NCI-H748 (cell line): ENCODE results near the gene C1orf53.
"Not testable (repeated sequence)": the region's sequence is repeated elsewhere in the genome, so short reads cannot be mapped to it uniquely, and the experiment has no call there.

Source experiments
- DNase-seq: peaks from one replicate; lab custom pipeline; 2025; ENCODE audit not compliant: unreplicated experiment; lab: John Stamatoyannopoulos, UW

C1orf53 gene

DNA sequence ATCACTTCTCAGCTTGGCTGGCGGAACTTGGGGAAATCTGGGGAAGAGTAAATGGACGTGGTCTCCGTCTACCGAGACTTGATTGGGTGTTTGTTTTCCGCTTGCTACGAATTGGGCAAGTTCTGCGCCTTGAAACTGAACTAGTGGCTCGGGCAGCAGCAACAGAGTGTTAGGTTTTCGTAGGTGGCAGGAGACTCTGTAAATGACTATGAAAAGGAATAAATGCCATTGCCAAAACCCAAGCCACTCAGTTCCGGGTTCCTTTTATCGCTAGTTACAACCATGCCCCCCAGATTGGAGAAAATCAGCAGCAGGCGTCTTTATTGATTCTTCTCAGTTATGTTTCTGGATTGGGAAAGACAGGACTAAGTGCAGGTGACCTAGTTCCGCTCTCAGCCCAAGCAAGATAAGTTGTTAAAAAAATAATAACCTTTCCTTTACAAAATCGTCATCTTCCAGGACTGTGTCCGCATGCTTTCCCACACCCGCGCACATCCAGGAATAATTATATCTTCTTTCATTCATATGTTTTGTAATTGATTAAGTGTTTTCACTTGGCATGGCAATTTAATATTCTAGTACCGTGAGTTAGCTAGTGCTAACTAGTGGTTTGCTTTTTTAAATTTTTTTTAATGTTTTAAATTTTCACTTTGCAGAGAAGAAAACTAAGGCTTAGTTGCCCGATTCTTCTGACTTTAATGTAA lies 18.1 kb downstream of the C1orf53 start:
- no peak for DNase-seq

DNA sequence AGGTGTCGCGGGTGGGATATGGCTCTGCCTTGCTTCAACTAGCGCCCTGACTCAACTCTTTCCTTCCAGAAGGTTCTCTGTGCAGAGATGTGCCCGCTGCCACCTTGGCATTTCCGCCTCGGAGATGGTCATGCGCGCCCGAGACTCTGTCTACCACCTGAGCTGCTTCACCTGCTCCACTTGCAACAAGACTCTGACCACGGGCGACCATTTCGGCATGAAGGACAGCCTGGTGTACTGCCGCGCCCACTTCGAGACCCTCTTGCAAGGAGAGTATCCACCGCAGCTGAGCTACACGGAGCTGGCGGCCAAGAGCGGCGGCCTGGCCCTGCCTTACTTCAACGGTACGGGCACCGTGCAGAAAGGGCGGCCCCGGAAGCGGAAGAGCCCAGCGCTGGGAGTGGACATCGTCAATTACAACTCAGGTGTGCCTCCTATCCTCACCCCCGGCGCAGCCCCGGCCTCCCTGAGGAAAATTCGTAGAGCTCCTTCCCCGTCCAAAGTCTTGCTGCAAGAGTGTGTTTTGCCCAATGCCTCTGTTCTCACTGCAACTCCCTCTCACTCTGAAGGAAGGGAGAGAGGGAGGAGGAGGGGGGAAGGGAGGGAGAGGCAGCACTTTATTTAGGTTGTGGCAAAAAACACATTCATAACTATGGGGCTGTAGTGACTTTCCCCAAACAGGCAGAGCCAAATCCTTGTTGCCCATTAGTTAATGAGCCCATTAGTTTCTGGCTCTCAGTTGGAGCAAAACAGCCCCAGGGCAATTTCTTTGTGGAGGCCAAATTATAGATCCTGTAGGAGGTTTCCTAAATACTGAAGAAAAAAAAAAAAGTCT lies 19.0 kb downstream of the C1orf53 start:
- peak; percentile 13 for DNase-seq

DNA sequence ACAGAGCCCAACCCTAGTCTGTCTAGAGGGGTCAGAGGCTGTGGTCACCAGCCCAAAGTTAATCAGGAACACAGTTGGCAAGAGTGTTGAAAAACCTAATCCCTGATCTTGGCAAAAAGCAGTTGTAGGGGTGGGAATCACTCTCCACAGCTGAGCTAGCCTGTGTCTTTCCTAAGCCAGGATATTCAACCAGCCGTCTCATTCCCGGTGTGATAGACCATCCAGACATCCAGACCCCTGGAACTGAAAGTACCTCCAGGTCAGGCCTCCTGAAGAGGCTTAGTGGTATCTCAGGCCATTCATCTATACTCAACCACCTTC lies 19.6 kb downstream of the C1orf53 start:
- no peak for DNase-seq

DNA sequence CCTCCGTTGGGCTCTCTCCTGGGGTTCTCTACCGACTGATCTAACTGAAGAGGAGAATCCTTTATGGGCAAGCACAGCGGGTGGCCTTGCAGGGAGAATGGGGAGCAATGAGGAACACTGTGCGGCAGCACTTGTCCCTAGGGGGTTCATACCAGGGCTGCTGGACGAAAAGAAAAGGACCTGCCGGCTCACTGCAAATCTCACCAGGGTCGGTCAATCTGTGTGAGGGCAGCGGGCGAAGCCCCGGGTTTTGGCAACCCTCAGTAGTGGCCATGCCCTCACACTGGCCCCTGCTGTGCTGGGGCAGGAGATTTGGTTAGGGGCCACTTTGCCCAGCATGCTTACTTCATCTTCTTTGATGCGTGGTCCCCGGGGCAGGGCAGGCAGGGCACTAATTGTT lies 20.6 kb downstream of the C1orf53 start:
- no peak for DNase-seq

DNA sequence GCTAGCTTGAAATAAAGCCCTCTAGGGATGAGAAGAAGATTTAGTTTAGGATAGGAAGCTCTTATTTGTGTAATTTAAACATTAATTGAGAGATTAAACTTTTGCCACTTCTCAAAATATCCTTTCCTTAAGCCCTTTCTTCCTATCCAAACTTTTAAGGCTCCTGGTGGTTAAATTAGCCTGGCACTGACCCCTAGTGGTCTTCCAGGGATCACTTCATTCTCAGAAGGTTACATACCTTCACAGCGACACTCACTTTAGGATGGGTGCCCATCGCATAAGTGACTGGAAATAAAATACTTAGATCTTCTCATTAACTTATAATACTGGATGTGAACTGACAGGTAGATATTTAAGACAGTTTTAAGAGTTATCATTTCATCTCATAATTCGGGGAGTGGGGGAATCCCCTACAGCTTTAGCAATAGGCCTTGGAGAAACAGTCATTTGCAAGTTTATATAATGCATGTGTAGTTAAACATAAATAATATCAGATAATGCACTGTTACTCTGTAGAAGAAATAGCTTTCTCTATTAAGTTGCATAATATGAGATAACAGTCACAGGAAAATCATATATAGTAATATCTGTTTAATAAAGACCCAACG lies 22.2 kb downstream of the C1orf53 start:
- peak; percentile 38 for DNase-seq

DNA sequence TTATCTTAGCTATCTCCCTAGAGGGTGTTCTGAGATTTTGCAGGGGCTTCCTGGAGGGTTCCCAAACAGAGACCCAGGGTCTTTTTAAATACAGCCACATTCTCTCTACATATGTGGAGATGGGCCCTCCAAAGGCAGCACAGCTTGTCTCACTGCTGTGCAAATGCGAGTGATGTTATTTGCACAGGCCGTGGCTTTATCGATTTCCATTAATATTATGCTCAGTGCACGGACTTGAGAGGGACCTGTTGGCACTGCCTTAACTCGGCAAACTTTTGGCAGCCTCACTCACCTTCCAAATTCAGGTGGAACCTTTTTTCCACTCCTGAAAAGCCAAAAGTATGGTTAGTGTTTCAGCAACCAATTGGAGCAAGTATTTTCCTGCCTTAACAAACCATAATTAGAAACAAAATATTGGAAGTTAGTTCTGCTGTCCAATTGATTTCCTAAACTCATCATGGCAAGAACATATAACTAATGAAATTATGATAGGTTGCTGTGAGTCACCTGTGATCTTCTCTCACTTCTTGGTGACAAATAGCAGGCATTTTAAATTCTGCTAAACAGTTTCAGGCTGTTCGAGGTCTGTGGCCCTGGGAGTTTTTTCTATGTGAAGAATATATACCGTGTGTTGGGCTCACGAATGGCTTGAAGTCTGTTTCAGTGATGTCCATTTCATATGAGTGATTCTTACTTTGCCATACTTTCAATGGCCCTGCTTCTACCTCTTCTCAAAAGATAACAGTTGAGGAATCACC lies 25.7 kb downstream of the C1orf53 start:
- DNase-seq, result no peak

DNA sequence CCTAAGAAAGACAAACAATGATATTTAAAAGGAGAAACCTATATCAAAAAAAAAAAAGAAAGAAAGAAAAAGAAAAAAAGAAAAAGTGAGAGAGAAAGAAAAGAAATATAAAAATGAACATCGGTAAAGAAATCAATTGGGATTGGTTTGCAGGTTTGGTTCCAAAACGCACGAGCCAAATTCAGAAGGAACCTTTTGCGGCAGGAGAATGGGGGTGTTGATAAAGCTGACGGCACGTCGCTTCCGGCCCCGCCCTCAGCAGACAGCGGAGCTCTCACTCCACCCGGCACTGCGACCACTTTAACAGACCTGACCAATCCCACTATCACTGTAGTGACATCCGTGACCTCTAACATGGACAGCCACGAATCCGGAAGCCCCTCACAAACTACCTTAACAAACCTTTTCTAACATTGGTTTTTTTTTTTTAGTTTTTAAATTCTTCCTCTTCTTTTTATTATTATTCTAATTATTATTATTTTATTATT lies 26.5 kb downstream of the C1orf53 start:
- peak; percentile 50 for DNase-seq

DNA sequence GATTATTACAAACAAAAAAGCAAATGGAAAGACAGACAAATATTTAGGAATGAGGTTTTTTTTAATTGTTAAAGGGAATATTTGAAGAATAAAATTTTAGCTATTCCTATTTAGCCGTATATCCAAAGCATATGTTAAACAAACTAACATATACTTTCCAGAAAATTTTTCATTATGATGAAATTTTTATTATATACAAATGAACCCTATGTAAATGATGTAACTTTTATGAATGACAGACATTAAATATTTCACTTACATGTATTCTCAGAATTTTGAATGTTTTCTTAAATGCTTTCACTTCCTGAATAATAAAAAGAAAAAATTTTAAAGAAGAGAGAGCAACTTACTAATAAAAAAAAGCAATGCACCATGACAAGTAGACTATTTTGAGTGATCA lies 30.6 kb downstream of the C1orf53 start:
- no peak for DNase-seq

DNA sequence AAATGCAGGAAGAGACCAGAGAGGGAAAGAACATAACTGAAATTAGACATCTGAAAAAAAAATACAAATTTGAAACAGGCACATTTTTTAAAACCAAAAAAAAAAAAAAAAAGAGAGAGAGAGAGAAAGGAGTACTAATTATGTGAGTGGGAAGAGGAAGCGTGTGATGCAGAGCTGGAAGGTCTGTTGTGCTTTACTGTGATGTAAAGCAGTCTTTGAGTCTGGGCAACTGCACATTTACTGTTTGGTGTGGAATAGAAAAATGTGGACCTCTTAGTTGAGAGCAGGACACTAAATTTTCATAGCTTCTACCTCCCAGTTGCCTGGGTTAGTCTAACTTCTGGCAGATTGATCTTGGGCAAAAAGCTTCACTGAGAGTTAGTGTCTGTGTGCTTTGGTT lies 31.2 kb downstream of the C1orf53 start:
- no peak for DNase-seq

DNA sequence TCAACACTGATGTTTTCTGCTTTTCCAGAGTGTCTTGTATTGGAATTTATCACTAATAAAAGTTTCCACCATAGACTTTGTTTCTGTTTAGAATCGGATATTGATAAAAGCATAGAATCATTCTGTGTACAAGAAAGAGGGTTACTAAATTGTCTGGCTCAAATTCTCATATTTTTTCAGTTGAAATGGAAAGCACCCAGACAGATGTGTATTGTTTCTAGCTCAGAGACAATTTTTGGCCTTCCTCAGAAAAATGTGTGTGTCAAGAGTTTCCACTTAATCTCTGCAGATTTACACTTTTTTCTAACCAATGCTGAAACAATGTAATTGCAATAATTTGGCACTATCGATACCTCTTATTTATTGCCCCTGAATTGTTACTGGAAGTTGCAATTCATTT lies 35.0 kb downstream of the C1orf53 start:
- no peak for DNase-seq

DNA sequence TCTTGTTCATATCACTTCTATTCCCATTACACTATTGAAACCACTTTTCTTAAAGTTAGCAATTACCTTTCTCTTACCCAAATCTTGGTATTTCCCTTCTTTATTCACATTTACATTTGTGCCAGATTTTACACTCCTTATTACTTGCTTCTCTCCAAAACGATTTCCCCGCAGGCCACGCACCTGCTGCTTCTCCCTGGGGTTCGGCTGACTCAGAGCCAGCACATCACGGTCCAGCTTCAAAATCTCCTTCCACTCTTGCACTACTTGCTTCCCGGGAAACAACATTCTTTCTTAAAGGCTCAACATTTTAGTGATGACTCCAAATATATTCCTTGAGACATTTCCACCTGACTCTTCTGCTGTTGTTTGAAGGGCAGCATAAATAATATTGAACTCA lies 35.5 kb downstream of the C1orf53 start:
- no peak for DNase-seq

DNA sequence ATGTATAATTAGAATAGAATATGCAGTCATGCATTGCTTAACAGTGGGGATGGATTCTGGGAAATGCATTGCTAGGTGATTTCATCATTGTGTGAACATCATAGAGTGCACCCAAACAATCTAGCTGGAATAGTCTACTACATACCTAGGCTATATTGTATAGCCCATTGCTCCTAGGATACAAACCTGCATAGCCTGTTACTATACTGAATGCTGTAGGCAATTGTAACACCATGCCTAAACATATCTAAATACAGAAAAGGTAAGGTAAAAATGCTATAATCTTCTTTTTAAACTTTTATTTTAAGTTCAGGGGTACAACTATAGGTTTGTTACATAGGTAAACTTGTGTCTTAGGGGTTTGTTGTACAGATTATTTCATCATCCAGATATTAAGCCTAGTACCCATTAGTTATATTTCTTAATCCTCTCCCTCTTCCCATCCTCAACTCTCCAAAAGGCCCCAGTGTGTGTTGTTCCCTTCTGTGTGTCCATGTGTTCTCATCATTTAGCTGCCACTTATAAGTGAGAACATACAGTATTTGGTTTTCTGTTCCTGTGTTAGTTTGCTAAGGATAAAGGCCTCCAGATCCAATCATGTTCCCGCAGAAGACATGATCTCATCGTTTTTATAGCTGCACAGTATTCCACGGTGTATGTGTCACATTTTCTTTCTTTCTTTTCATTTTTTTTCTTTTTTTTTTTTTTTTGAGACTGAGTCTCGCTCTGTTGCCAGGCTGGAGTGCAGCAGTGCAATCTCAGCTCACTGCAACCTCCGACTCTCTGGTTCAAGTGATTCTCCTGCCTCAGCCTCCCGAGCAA lies 36.9 kb downstream of the C1orf53 start:
- DNase-seq, result not testable (repeated sequence)

DNA sequence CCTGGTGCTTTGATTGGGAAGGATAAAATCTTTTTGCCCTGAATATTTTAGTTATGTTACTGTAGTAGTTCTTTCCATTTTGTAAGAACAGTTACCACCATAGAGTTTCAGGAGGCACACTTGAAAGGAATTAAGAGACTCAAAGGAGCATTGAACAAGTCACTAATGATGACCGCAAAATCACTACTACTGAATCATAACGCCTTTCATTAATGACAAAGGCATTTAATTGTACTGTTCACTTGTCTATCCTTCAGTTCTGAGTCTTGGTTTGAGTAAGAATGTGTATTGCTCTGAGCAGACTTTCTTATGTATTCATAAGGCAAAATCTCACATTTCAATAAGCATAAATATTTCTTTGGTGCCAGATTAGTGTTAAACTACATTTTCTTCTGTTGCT lies 39.6 kb downstream of the C1orf53 start:
- DNase-seq, result no peak

DNA sequence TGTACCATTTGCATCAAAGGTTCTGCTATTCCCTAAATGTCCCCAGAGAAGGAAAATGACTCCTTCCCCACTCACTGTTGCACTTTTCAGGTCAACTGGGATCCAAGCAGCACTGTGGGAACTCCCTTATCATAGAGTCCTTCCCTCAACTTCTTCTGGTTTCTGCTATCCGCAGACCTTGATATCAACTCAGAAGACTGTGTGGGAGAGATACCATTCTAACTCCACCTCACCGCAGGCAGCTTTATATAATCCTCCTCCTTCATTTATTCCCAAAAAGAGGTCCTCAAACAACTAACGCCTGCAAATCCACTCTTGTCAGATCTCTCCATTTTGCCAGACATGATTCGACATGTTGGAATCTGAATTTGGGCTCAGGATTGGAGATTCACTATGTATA lies 42.1 kb downstream of the C1orf53 start:
- DNase-seq, result no peak

DNA sequence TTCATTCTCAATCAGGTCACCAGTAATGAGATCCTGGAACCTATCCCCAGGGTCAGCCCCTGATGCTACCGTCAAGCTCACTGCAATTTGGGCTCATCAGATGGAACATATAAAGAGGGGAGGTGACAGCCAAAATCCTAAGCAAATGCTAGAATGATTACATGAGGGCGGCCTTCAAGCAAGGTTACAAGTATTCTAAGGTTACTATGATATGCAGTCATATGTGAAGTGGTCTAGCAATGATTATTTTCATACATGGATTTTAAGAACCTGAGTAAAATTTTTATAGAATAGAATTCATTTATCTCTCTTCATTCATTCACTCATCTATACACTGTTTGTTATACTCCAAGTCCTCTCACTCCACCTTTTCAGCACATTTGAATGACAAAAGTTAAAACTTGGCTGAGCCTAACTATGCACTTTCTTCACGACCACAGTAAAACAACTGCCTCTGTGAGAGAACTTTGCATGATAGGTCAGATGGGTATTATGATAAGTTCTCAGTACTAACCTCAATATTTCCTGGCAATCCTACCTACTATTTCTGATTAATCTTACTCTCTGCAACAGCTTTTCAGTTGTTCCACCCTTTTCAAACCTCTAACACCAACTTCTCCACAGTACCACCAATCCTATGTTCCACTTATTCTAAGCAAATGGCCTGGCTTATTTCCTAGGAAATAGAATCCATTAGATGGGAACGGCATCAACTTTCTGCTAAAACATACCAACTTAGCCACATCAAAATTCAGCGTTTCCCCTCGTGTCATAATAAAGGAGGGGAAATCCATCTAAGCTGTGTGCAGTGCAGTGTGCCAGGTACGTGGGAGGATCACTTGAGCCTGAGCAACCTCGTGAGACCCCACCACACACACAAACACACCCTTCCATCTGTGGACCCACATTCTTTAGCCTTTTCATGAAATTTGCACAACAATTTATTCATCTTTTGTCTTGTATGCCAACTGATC lies 46.8 kb downstream of the C1orf53 start:
- no peak for DNase-seq

DNA sequence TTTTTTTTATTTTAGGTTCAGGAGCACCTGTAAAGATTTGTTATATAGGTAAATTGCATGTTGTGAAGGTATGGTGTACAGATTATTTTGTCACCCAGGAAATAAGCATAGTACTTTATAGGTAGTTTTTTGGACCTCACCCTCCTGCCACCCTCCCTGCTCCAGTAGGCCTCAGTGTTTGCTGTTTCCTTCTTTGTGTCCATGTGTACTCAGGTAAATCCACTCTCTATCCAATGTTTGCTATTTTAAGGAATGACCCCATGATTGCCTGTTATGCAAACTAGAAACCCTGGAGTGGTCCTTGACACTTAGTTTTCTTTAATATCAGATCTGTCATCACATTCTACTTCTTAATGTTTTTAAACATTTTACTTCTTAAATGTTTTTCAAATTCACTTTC lies 48.7 kb downstream of the C1orf53 start:
- DNase-seq, result peak; percentile 19

DNA sequence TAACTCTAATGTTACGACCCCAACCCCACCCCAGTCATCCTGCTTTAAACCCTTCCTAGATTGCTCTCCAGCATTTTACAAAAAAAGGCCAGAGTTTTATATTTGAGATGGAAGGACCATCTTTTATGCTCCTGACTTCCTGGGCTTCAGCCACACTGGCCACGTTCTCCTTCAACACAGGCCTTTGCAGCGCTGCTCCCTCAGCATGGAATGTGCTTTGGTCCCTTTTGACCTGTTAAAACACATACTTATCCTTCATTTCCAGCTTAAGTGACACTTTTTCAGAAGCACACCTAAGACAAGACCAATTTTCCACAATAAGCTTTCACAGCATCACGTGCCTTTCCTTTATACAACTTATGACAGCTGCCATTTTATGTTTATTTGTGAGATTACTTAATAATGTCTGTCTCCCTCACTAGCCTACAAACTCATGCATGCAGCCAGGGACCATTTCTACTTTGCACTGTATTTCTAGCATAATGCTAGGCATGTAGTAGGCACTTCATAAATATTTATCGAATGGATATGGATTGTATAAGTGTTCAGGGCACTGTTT lies 49.3 kb downstream of the C1orf53 start:
- DNase-seq, result no peak

DNA sequence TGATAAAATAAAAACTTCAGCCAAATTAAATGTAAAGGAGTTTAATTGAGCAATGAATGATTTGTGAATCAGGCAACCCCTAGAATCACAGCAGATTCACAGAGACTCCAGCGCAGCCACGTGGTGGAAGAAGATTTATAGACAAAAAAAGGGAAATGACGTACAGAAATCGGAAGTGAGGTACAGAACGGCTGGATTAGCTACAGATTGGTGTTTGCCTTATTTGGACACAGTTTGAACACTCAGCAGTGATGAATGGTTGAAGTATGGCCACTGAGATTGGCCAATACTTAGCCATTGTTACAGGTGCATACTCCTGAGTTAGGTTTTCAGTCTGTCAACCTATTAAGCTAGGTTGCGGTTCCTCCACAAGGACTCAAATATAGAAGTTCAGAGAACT lies 51.0 kb downstream of the C1orf53 start:
- not testable (repeated sequence) for DNase-seq
